Activated naive CD8-positive, alpha-beta T cell treated with anti-CD3 and anti-CD28 coated beads, Interleukin-2, amount 50 U/mL, for 16 hours (primary cell): Measurements from ENCODE around the gene AOAH.
"Not testable (repeated sequence)": the region's sequence is repeated elsewhere in the genome, so short reads cannot be mapped to it uniquely, and the experiment has no call there.

Experiments used
- DNase-seq: peaks from one replicate; pipeline ENCODE4 v3.0.0-alpha.2; 2020; ENCODE audit warnings: low read depth, low spot score

Gene AOAH

GRCh38 chr7:36473454-36474282 is 250.6 kb downstream of the AOAH start:
- DNase-seq: no peak

GRCh38 chr7:36472141-36472729 is 252.1 kb downstream of the AOAH start:
- DNase-seq: no peak

GRCh38 chr7:36469236-36469635 is 255.1 kb downstream of the AOAH start:
- no peak for DNase-seq

- DNase-seq: no peak
Measured at GRCh38 chr7:36468370-36469101, 255.8 kb downstream of the AOAH start.

GRCh38 chr7:36466001-36466400 is 258.3 kb downstream of the AOAH start:
- DNase-seq: not testable (repeated sequence)

GRCh38 chr7:36464271-36464670 is 260.0 kb downstream of the AOAH start:
- DNase-seq: no peak
